Tibial nerve (tissue), 4 donors: Measurements from ENCODE around the gene CACNG3.

ENCODE experiments used
- EP300 ChIP-seq, 2 donors: sonication (generic); formaldehyde crosslinking; IDR thresholded peaks; one replicate each; pipeline ENCODE4 v1.6.1; 2017; ENCODE audit warnings: antibody characterized with exemption in 2 of 2, mild to moderate bottlenecking in 1 of 2
- POLR2A ChIP-seq, 2 donors: fragments of 450-650 bp; IDR thresholded peaks; one replicate each; pipeline ENCODE4 v1.6.1; 2017; ENCODE audit warnings: antibody characterized with exemption in 2 of 2, mild to moderate bottlenecking in 2 of 2, moderate library complexity in 2 of 2
- TF ChIP-seq, protein P1 (sequence below), 5 experiments: fragments of 200-600 bp in 3 of 5; fragments of 450-650 bp in 2 of 5; sonication (generic) in 3 of 5; IDR thresholded peaks; one replicate each; pipeline ENCODE4 v1.5.1; 2016 to 2019; ENCODE audit warnings: antibody characterized with exemption in 5 of 5, mild to moderate bottlenecking in 3 of 5, moderate library complexity in 2 of 5

- TF ChIP-seq, protein P1, sequence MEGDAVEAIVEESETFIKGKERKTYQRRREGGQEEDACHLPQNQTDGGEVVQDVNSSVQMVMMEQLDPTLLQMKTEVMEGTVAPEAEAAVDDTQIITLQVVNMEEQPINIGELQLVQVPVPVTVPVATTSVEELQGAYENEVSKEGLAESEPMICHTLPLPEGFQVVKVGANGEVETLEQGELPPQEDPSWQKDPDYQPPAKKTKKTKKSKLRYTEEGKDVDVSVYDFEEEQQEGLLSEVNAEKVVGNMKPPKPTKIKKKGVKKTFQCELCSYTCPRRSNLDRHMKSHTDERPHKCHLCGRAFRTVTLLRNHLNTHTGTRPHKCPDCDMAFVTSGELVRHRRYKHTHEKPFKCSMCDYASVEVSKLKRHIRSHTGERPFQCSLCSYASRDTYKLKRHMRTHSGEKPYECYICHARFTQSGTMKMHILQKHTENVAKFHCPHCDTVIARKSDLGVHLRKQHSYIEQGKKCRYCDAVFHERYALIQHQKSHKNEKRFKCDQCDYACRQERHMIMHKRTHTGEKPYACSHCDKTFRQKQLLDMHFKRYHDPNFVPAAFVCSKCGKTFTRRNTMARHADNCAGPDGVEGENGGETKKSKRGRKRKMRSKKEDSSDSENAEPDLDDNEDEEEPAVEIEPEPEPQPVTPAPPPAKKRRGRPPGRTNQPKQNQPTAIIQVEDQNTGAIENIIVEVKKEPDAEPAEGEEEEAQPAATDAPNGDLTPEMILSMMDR (IDR thresholded peaks at IDR 0.05), result no peak
- TF ChIP-seq EP300 (IDR thresholded peaks at IDR 0.05), result no peak
- TF ChIP-seq POLR2A (IDR thresholded peaks at IDR 0.05), result no peak
Observed at GRCh38 chr16:24298548-24299167, 42.5 kb downstream of the CACNG3 start.
